Measurements from ENCODE around the gene KIF6. TPM values are rescaled to one million over a fixed set of nuclear protein-coding genes. Genes with fewer than 3 reads are reported as not detected.

KIF6 gene
- total RNA-seq, 1 donor from 2014 or later: not detected

- no peaks in the 10 kb centered on the region for H3K27me3 ChIP-seq
- no peaks in the 10 kb centered on the region for H3K36me3 ChIP-seq
- no peaks in the 10 kb centered on the region for H3K9me3 ChIP-seq
- no peaks in the 10 kb centered on the region for H3K4me1 ChIP-seq
- H3K27ac ChIP-seq: no peak overlapping the region
- H3K4me3 ChIP-seq: no peak overlapping the region
- TF ChIP-seq CTCF (IDR thresholded peaks at IDR 0.05) (no peak), POLR2A (IDR thresholded peaks at IDR 0.05) (no peak), POLR2AphosphoS5 (IDR thresholded peaks at IDR 0.05; ENCODE audit: insufficient read depth in 1 of 2, low read depth in 1 of 2) (no peak)
- DNase-seq (ENCODE audit: extremely low spot score in 2 of 2): no peak
- intact Hi-C loops (cut with DNase I): no loop called here
Observed at GRCh38 chr6:39470506-39470905, 254.7 kb downstream of the KIF6 start.

GRCh38 chr6:39468385-39468784 is 256.8 kb downstream of the KIF6 start:
- H3K27me3 ChIP-seq: no peaks in the 10 kb centered on the region
- H3K27ac ChIP-seq: no peak overlapping the region
- intact Hi-C loops (cut with DNase I): no loop called here
- no peaks in the 10 kb centered on the region for H3K9me3 ChIP-seq
- TF ChIP-seq POLR2AphosphoS5 (IDR thresholded peaks at IDR 0.05; ENCODE audit: insufficient read depth in 1 of 2, low read depth in 1 of 2) (no peak), POLR2A (IDR thresholded peaks at IDR 0.05) (no peak), CTCF (IDR thresholded peaks at IDR 0.05) (no peak)
- no peaks in the 10 kb centered on the region for H3K4me1 ChIP-seq
- no peak for DNase-seq (ENCODE audit: extremely low spot score in 2 of 2)
- no peak overlapping the region for H3K4me3 ChIP-seq
- H3K36me3 ChIP-seq: no peaks in the 10 kb centered on the region

GRCh38 chr6:39466631-39467030 is 258.6 kb downstream of the KIF6 start:
- intact Hi-C loops (cut with DNase I): no loop called here
- no peak overlapping the region for H3K4me3 ChIP-seq
- no peaks in the 10 kb centered on the region for H3K4me1 ChIP-seq
- TF ChIP-seq POLR2A (IDR thresholded peaks at IDR 0.05) (no peak), POLR2AphosphoS5 (IDR thresholded peaks at IDR 0.05; ENCODE audit: insufficient read depth in 1 of 2, low read depth in 1 of 2) (no peak), CTCF (IDR thresholded peaks at IDR 0.05) (no peak)
- no peaks in the 10 kb centered on the region for H3K9me3 ChIP-seq
- no peaks in the 10 kb centered on the region for H3K27me3 ChIP-seq
- no peak overlapping the region for H3K27ac ChIP-seq
- no peaks in the 10 kb centered on the region for H3K36me3 ChIP-seq
- DNase-seq (ENCODE audit: extremely low spot score in 2 of 2): no peak

GRCh38 chr6:39465539-39465938 is 259.7 kb downstream of the KIF6 start:
- Histone ChIP-seq H3K36me3 (no peaks in the 10 kb centered on the region), H3K27me3 (no peaks in the 10 kb centered on the region), H3K4me3 (no peak overlapping the region), H3K4me1 (no peaks in the 10 kb centered on the region), H3K27ac (no peak overlapping the region), H3K9me3 (no peaks in the 10 kb centered on the region)
- no peak for DNase-seq (ENCODE audit: extremely low spot score in 2 of 2)
- no peak for TF ChIP-seq CTCF (IDR thresholded peaks at IDR 0.05)
- TF ChIP-seq POLR2AphosphoS5 (IDR thresholded peaks at IDR 0.05; ENCODE audit: insufficient read depth in 1 of 2, low read depth in 1 of 2): no peak
- TF ChIP-seq POLR2A (IDR thresholded peaks at IDR 0.05): no peak
- intact Hi-C loops (cut with DNase I): no loop called here

- no peak overlapping the region for H3K4me3 ChIP-seq
- H3K27me3 ChIP-seq: no peaks in the 10 kb centered on the region
- intact Hi-C loops (cut with DNase I): no loop called here
- H3K9me3 ChIP-seq: no peaks in the 10 kb centered on the region
- H3K27ac ChIP-seq: no peak overlapping the region
- no peak for DNase-seq (ENCODE audit: extremely low spot score in 2 of 2)
- TF ChIP-seq CTCF (IDR thresholded peaks at IDR 0.05): no peak
- TF ChIP-seq POLR2A (IDR thresholded peaks at IDR 0.05): no peak
- H3K4me1 ChIP-seq: no peaks in the 10 kb centered on the region
- no peaks in the 10 kb centered on the region for H3K36me3 ChIP-seq
Observed at GRCh38 chr6:39464067-39464466, 261.1 kb downstream of the KIF6 start.
